GM19468 (cell line): ENCODE results near the gene P4HB.

Source experiments
- ATAC-seq: cut with Tn5 transposase; IDR thresholded peaks from one replicate; pipeline ENCODE4 v1.9.1; 2021; ENCODE audit warnings: mild to moderate bottlenecking, moderate library complexity, moderate number of reproducible peaks; ENCODE audit not compliant: unreplicated experiment; ENCODE audit errors: extremely low read depth

Gene P4HB

GRCh38 chr17:81869221-81870130, 9.1 kb upstream of the P4HB start:
- ATAC-seq: no peak

- ATAC-seq: no peak
Observed at GRCh38 chr17:81868674-81869220, 8.4 kb upstream of the P4HB start.

GRCh38 chr17:81867991-81868673, 7.8 kb upstream of the P4HB start:
- ATAC-seq: no peak

GRCh38 chr17:81867170-81867990, 7.0 kb upstream of the P4HB start:
- no peak for ATAC-seq

- ATAC-seq: no peak
Observed at GRCh38 chr17:81866440-81867169, 6.3 kb upstream of the P4HB start.

GRCh38 chr17:81865733-81866439, 5.6 kb upstream of the P4HB start:
- ATAC-seq: no peak

GRCh38 chr17:81865358-81865732, 5.0 kb upstream of the P4HB start:
- ATAC-seq: no peak

GRCh38 chr17:81863833-81864768, 3.8 kb upstream of the P4HB start:
- ATAC-seq: no peak

GRCh38 chr17:81863123-81863675, 2.9 kb upstream of the P4HB start:
- no peak for ATAC-seq

GRCh38 chr17:81860756-81861568, 627 bp upstream of the P4HB start:
- ATAC-seq: peak; percentile 74

- ATAC-seq: no peak
Observed at GRCh38 chr17:81858967-81859905, 1.1 kb downstream of the P4HB start.

GRCh38 chr17:81858170-81858966, 2.0 kb downstream of the P4HB start:
- ATAC-seq: no peak

- ATAC-seq: no peak
Observed at GRCh38 chr17:81854974-81855774, 5.2 kb downstream of the P4HB start.

- ATAC-seq: no peak
Observed at GRCh38 chr17:81852237-81852636, 8.1 kb downstream of the P4HB start.
